ENCODE data around the gene INHBC.
"Not testable (repeated sequence)": the region's sequence is repeated elsewhere in the genome, so short reads cannot be mapped to it uniquely, and the experiment has no call there.

The INHBC gene

GRCh38 chr12:57416039-57416996 lies 18.3 kb upstream of the INHBC start:
- H3K4me3 ChIP-seq (ENCODE audit: low read depth, low read length): no peak overlapping the region

GRCh38 chr12:57418255-57418654 lies 16.3 kb upstream of the INHBC start:
- no peak for TF ChIP-seq CTCF (IDR thresholded peaks at IDR 0.05; ENCODE audit: low read depth, low read length)

More at GRCh38 chr12:57416039-57416996, 18.3 kb upstream of the INHBC start:
- TF ChIP-seq CTCF (IDR thresholded peaks at IDR 0.05; ENCODE audit: low read depth, low read length): no peak

DNA sequence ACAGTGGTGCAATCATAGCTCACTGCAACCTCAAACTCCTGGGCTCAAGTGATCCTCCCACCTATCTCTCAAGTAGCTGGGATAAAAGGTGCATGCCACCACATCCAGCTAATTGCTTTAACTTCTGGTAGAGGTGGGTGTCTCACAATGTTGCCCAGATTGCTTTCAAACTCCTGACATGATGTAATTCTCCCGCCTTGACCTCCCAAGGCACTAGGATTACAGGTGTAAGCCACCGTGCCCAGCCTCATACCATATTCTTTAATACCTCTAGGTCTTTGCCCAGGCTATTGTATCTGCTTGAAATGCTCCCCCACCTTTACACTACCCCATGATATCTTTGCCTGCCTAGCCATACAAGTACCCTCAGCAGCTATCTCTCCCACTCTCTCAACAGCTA lies 15.1 kb upstream of the INHBC start:
- no peak for TF ChIP-seq CTCF (IDR thresholded peaks at IDR 0.05; ENCODE audit: low read depth, low read length)
- no peak overlapping the region for H3K4me3 ChIP-seq (ENCODE audit: low read depth, low read length)

More at GRCh38 chr12:57418255-57418654, 16.3 kb upstream of the INHBC start:
- no peak overlapping the region for H3K4me3 ChIP-seq (ENCODE audit: low read depth, low read length)

GRCh38 chr12:57420482-57420881 lies 14.1 kb upstream of the INHBC start:
- H3K4me3 ChIP-seq (ENCODE audit: low read depth, low read length): no peak overlapping the region
- TF ChIP-seq CTCF (IDR thresholded peaks at IDR 0.05; ENCODE audit: low read depth, low read length): no peak

- not testable (repeated sequence) for H3K4me3 ChIP-seq (ENCODE audit: low read depth, low read length)
Measured at GRCh38 chr12:57426948-57427347, 7.6 kb upstream of the INHBC start.

GRCh38 chr12:57428965-57429364 lies 5.6 kb upstream of the INHBC start:
- TF ChIP-seq CTCF (IDR thresholded peaks at IDR 0.05; ENCODE audit: low read depth, low read length): no peak
- 0 out of 2 replicates have a peak overlapping the region, but pooled peaks have one; percentile 57 for H3K4me3 ChIP-seq (ENCODE audit: low read depth, low read length)

GRCh38 chr12:57429473-57430111 lies 5.0 kb upstream of the INHBC start:
- peak overlapping the region; percentile 57 for H3K4me3 ChIP-seq (ENCODE audit: low read depth, low read length)
- TF ChIP-seq CTCF (IDR thresholded peaks at IDR 0.05; ENCODE audit: low read depth, low read length): no peak
